ENCODE results near the gene AASS. TPM values are rescaled to one million over a fixed set of nuclear protein-coding genes. Genes with fewer than 3 reads are reported as not detected.

The AASS gene
- total RNA-seq, 1 donor from 2014 or later = 264 TPM

GRCh38 chr7:122161628-122162027 is 17.6 kb upstream of the AASS start:
- Histone ChIP-seq H3K4me2 (no peak overlapping the region), H3K4me3 (no peak overlapping the region), H3K27me3 (no peaks in the 10 kb centered on the region), H2AFZ (replicated peaks) (no peak overlapping the region), H3K27ac (no peak overlapping the region), H3K9ac (no peak overlapping the region), H3K9me3 (ENCODE audit: low read depth) (no peaks in the 10 kb centered on the region), H3K36me3 (no peaks in the 10 kb centered on the region), H3K79me2 (ENCODE audit: low read depth) (no peaks in the 10 kb centered on the region), H3F3A (ENCODE audit: low read depth) (no peaks in the 10 kb centered on the region), H3K4me1 (peaks cover 6% of the 10 kb centered on the region), H4K20me1 (ENCODE audit: low read depth) (no peaks in the 10 kb centered on the region)
- Mint-ChIP-seq H3K36me3 (no peaks in the 10 kb centered on the region), H3K27ac (no peak overlapping the region), H3K4me1 (no peaks in the 10 kb centered on the region), H3K9me3 (no peaks in the 10 kb centered on the region), H3K27me3 (ENCODE audit: insufficient read depth, low read depth) (no peaks in the 10 kb centered on the region), H3K4me3 (no peak overlapping the region)
- DNase-seq (ENCODE audit: low spot score) = no peak
- TF ChIP-seq EZH2phosphoT487 (IDR thresholded peaks at IDR 0.05) = no peak
- no peak for TF ChIP-seq CTCF (IDR thresholded peaks at IDR 0.05)
- TF ChIP-seq EZH2 (IDR thresholded peaks at IDR 0.05) = no peak

- no peaks in the 10 kb centered on the region for H3K36me3 Mint-ChIP-seq
- H3K9me3 Mint-ChIP-seq = no peaks in the 10 kb centered on the region
- DNase-seq (ENCODE audit: low spot score) = no peak
- H3K4me1 ChIP-seq = peaks cover 9% of the 10 kb centered on the region
- H3F3A ChIP-seq (ENCODE audit: low read depth) = peaks cover 7% of the 10 kb centered on the region
- H3K9ac ChIP-seq = no peak overlapping the region
- H4K20me1 ChIP-seq (ENCODE audit: low read depth) = no peaks in the 10 kb centered on the region
- no peaks in the 10 kb centered on the region for H3K9me3 ChIP-seq (ENCODE audit: low read depth)
- H3K4me1 Mint-ChIP-seq = no peaks in the 10 kb centered on the region
- H3K4me2 ChIP-seq = no peak overlapping the region
- no peak overlapping the region for H3K27ac ChIP-seq
- H3K27me3 Mint-ChIP-seq (ENCODE audit: insufficient read depth, low read depth) = no peaks in the 10 kb centered on the region
- no peaks in the 10 kb centered on the region for H3K36me3 ChIP-seq
- TF ChIP-seq CTCF (IDR thresholded peaks at IDR 0.05) (no peak), EZH2phosphoT487 (IDR thresholded peaks at IDR 0.05) (no peak), EZH2 (IDR thresholded peaks at IDR 0.05) (no peak)
- no peak overlapping the region for H3K4me3 Mint-ChIP-seq
- no peaks in the 10 kb centered on the region for H3K79me2 ChIP-seq (ENCODE audit: low read depth)
- H2AFZ ChIP-seq (replicated peaks) = no peak overlapping the region
- no peaks in the 10 kb centered on the region for H3K27me3 ChIP-seq
- no peak overlapping the region for H3K27ac Mint-ChIP-seq
- H3K4me3 ChIP-seq = no peak overlapping the region
Observed at GRCh38 chr7:122155566-122155965, 11.5 kb upstream of the AASS start.

- Histone ChIP-seq H3F3A (ENCODE audit: low read depth) (peaks cover 28% of the 10 kb centered on the region), H3K4me2 (peak overlapping the region; percentile 22), H3K4me1 (peaks cover 37% of the 10 kb centered on the region), H4K20me1 (ENCODE audit: low read depth) (no peaks in the 10 kb centered on the region), H2AFZ (replicated peaks) (peak overlapping the region; percentile 26), H3K36me3 (no peaks in the 10 kb centered on the region), H3K27me3 (no peaks in the 10 kb centered on the region), H3K9ac (no peak overlapping the region), H3K4me3 (no peak overlapping the region), H3K9me3 (ENCODE audit: low read depth) (no peaks in the 10 kb centered on the region), H3K27ac (no peak overlapping the region), H3K79me2 (ENCODE audit: low read depth) (peaks cover 14% of the 10 kb centered on the region)
- no peak overlapping the region for H3K4me3 Mint-ChIP-seq
- no peaks in the 10 kb centered on the region for H3K36me3 Mint-ChIP-seq
- TF ChIP-seq CTCF (IDR thresholded peaks at IDR 0.05) = no peak
- TF ChIP-seq EZH2 (IDR thresholded peaks at IDR 0.05) = no peak
- no peak for TF ChIP-seq EZH2phosphoT487 (IDR thresholded peaks at IDR 0.05)
- no peak for DNase-seq (ENCODE audit: low spot score)
- no peak overlapping the region for H3K27ac Mint-ChIP-seq
- H3K27me3 Mint-ChIP-seq (ENCODE audit: insufficient read depth, low read depth) = peaks cover 5% of the 10 kb centered on the region
- H3K9me3 Mint-ChIP-seq = no peaks in the 10 kb centered on the region
- H3K4me1 Mint-ChIP-seq = peaks cover 9% of the 10 kb centered on the region
Observed at GRCh38 chr7:122148878-122149277, 4.8 kb upstream of the AASS start.
